Amniotic epithelial cell (primary cell): ENCODE results near the gene USP53.
"Not testable (repeated sequence)": the region's sequence is repeated elsewhere in the genome, so short reads cannot be mapped to it uniquely, and the experiment has no call there.

Experiments used
- DNase-seq: peaks from one replicate; pipeline ENCODE4 v3.0.0-alpha.2; 2010; ENCODE audit warnings: low read depth

USP53 gene

GRCh38 chr4:119228406-119228805, 15.9 kb downstream of the USP53 start:
- DNase-seq: no peak

- DNase-seq: no peak
These were observed 17.6 kb downstream of the USP53 start for GRCh38 chr4:119229908-119230687.

- DNase-seq: no peak
These were observed 19.0 kb downstream of the USP53 start for GRCh38 chr4:119231491-119231890.

- no peak for DNase-seq
These were observed 19.8 kb downstream of the USP53 start for GRCh38 chr4:119232286-119232685.

GRCh38 chr4:119233191-119233590, 20.7 kb downstream of the USP53 start:
- DNase-seq: no peak

GRCh38 chr4:119233750-119234149, 21.2 kb downstream of the USP53 start:
- peak; percentile 58 for DNase-seq

GRCh38 chr4:119237201-119237600, 24.7 kb downstream of the USP53 start:
- DNase-seq: no peak

GRCh38 chr4:119237642-119238041, 25.1 kb downstream of the USP53 start:
- DNase-seq: no peak

GRCh38 chr4:119238068-119238722, 25.7 kb downstream of the USP53 start:
- no peak for DNase-seq

GRCh38 chr4:119240128-119240527, 27.6 kb downstream of the USP53 start:
- DNase-seq: no peak

GRCh38 chr4:119240568-119240967, 28.1 kb downstream of the USP53 start:
- DNase-seq: no peak

GRCh38 chr4:119242417-119242816, 29.9 kb downstream of the USP53 start:
- no peak for DNase-seq

- no peak for DNase-seq
These were observed 31.4 kb downstream of the USP53 start for GRCh38 chr4:119243868-119244267.

- DNase-seq: no peak
These were observed 31.8 kb downstream of the USP53 start for GRCh38 chr4:119244344-119244743.

- no peak for DNase-seq
These were observed 32.3 kb downstream of the USP53 start for GRCh38 chr4:119244832-119245231.

- no peak for DNase-seq
These were observed 33.7 kb downstream of the USP53 start for GRCh38 chr4:119246177-119246733.

- not testable (repeated sequence) for DNase-seq
These were observed 38.5 kb downstream of the USP53 start for GRCh38 chr4:119251037-119251436.

GRCh38 chr4:119255223-119255622, 42.7 kb downstream of the USP53 start:
- DNase-seq: peak; percentile 23

GRCh38 chr4:119260528-119260927, 48.0 kb downstream of the USP53 start:
- DNase-seq: no peak

- DNase-seq: no peak
These were observed 49.5 kb downstream of the USP53 start for GRCh38 chr4:119261986-119262385.

- no peak for DNase-seq
These were observed 52.2 kb downstream of the USP53 start for GRCh38 chr4:119264743-119265142.

GRCh38 chr4:119266153-119266552, 53.6 kb downstream of the USP53 start:
- no peak for DNase-seq

- DNase-seq: no peak
These were observed 56.0 kb downstream of the USP53 start for GRCh38 chr4:119268466-119268865.
